Measurements from ENCODE around the gene GH2. TPM values are rescaled to one million over a fixed set of nuclear protein-coding genes. Genes with fewer than 3 reads are reported as not detected.
"Not testable (repeated sequence)": the region's sequence is repeated elsewhere in the genome, so short reads cannot be mapped to it uniquely, and the experiment has no call there.

The GH2 gene
- total and polyA plus RNA-seq, 2 experiments from 2014 or later: not detected

DNA sequence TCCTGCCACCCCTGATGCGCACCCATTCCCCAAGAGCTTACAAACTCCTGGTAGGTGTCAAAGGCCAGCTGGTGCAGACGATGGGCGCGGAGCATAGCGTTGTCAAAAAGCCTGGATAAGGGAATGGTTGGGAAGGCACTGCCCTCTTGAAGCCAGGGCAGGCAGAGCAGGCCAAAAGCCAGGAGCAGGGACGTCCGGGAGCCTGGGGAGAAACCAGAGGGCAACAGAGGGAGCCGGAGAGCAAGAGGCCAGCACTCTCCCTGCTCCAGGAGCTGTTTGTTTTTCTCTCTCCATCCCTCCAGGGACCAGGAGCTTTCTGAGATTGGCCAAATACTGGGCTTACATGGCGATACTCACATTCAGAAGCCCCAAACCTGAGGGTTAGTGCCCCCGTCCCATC lies 36.6 kb upstream of the GH2 start:
- WGBS, 2 experiments (ENCODE audit: low coverage in 1 of 2, low lambda C conversion rate in 2 of 2, missing lambda C conversion rate in 2 of 2): 38 to 39% methylated on average over 10 of the region's 10 CpGs
- Histone ChIP-seq H2AFZ (no peak overlapping the region), H3K27ac (no peak overlapping the region), H3K9me3 (ENCODE audit: low read depth) (no peaks in the 10 kb centered on the region), H3K4me2 (ENCODE audit: unreplicated experiment) (no peak overlapping the region), H3K27me3 (replicated peaks; ENCODE audit: insufficient read depth) (peaks cover 13% of the 10 kb centered on the region; the same call in 1 of the 2 replicates), H3K4me3 (no peak overlapping the region), H3F3A (ENCODE audit: insufficient read depth) (no peaks in the 10 kb centered on the region), H3K9me2 (ENCODE audit: insufficient read depth) (no peaks in the 10 kb centered on the region), H3K36me3 (ENCODE audit: low read depth) (no peaks in the 10 kb centered on the region), H3K79me2 (ENCODE audit: insufficient read depth) (no peaks in the 10 kb centered on the region), H3K9ac (no peak overlapping the region), H3K4me1 (ENCODE audit: insufficient read depth) (no peaks in the 10 kb centered on the region), H4K20me1 (ENCODE audit: insufficient read depth) (no peaks in the 10 kb centered on the region)
- DNase-seq: peak; percentile 30
- no peak for TF ChIP-seq EZH2 (IDR thresholded peaks at IDR 0.05; ENCODE audit: insufficient read depth, poor library complexity, severe bottlenecking)
- in situ Hi-C loops (cut with MboI): loop anchor here (25.0 kb wide), 1 partner anchor 369 kb away; no protein-coding TSS in a partner anchor

DNA sequence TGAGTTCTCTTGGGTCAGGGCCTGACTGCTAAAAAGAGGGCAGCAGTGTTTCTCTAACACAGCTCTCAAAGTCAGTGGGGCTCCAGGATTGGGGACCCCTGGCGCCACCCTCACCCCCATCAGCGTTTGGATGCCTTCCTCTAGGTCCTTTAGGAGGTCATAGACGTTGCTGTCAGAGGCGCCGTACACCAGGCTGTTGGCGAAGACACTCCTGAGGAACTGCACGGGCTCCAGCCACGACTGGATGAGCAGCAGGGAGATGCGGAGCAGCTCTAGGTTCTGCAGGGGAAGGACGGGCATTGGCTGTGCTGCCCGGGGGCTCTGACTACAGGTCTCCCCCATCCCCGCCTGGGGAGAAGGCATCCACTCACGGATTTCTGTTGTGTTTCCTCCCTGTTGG lies 35.9 kb upstream of the GH2 start:
- TF ChIP-seq EZH2phosphoT487 (IDR thresholded peaks at IDR 0.05; ENCODE audit: insufficient read depth, low read depth) (no peak), EZH2 (IDR thresholded peaks at IDR 0.05; ENCODE audit: insufficient read depth, poor library complexity, severe bottlenecking) (no peak)
- Histone ChIP-seq H3K9me2 (ENCODE audit: insufficient read depth) (no peaks in the 10 kb centered on the region), H3K27me3 (replicated peaks; ENCODE audit: insufficient read depth) (peaks cover 13% of the 10 kb centered on the region; the same call in 1 of the 2 replicates), H3K4me3 (no peak overlapping the region), H3K79me2 (ENCODE audit: insufficient read depth) (no peaks in the 10 kb centered on the region), H3K27ac (no peak overlapping the region), H3K36me3 (ENCODE audit: low read depth) (no peaks in the 10 kb centered on the region), H2AFZ (no peak overlapping the region), H4K20me1 (ENCODE audit: insufficient read depth) (no peaks in the 10 kb centered on the region), H3K4me2 (ENCODE audit: unreplicated experiment) (no peak overlapping the region), H3F3A (ENCODE audit: insufficient read depth) (no peaks in the 10 kb centered on the region), H3K4me1 (ENCODE audit: insufficient read depth) (no peaks in the 10 kb centered on the region), H3K9ac (no peak overlapping the region), H3K9me3 (ENCODE audit: low read depth) (no peaks in the 10 kb centered on the region)
- 55 to 58% methylated on average over 11 to 13 of the region's 13 CpGs for WGBS, 2 experiments (ENCODE audit: low coverage in 1 of 2, low lambda C conversion rate in 2 of 2, missing lambda C conversion rate in 2 of 2)
- in situ Hi-C loops (cut with MboI): loop anchor here (25.0 kb wide), 1 partner anchor 370 kb away; no protein-coding TSS in a partner anchor
- no peak for DNase-seq

DNA sequence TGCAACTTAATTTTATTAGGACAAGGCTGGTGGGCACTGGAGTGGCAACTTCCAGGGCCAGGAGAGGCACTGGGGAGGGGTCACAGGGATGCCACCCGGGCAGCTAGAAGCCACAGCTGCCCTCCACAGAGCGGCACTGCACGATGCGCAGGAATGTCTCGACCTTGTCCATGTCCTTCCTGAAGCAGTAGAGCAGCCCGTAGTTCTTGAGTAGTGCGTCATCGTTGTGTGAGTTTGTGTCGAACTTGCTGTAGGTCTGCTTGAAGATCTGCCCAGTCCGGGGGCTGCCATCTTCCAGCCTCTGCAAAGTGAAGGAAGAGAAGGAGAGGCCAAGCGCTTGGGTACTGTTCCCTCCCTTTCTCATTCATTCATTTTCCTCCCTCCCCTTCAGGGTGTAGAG lies 35.5 kb upstream of the GH2 start:
- not testable (repeated sequence) for H3K9me3 ChIP-seq (ENCODE audit: low read depth); H3K79me2 ChIP-seq (ENCODE audit: insufficient read depth); H3K4me2 ChIP-seq (ENCODE audit: unreplicated experiment); H3K9ac ChIP-seq; DNase-seq; H3F3A ChIP-seq (ENCODE audit: insufficient read depth); H2AFZ ChIP-seq; H3K27ac ChIP-seq; H3K4me3 ChIP-seq; H3K4me1 ChIP-seq (ENCODE audit: insufficient read depth); H3K9me2 ChIP-seq (ENCODE audit: insufficient read depth); H4K20me1 ChIP-seq (ENCODE audit: insufficient read depth); H3K36me3 ChIP-seq (ENCODE audit: low read depth)
- 81 to 88% methylated on average over 11 of the region's 11 CpGs for WGBS, 2 experiments (ENCODE audit: low coverage in 1 of 2, low lambda C conversion rate in 2 of 2, missing lambda C conversion rate in 2 of 2)
- peaks cover 13% of the 10 kb centered on the region; the same call in 1 of the 2 replicates for H3K27me3 ChIP-seq (replicated peaks; ENCODE audit: insufficient read depth)
- in situ Hi-C loops (cut with MboI): loop anchor here (25.0 kb wide), 1 partner anchor 370 kb away; no protein-coding TSS in a partner anchor

DNA sequence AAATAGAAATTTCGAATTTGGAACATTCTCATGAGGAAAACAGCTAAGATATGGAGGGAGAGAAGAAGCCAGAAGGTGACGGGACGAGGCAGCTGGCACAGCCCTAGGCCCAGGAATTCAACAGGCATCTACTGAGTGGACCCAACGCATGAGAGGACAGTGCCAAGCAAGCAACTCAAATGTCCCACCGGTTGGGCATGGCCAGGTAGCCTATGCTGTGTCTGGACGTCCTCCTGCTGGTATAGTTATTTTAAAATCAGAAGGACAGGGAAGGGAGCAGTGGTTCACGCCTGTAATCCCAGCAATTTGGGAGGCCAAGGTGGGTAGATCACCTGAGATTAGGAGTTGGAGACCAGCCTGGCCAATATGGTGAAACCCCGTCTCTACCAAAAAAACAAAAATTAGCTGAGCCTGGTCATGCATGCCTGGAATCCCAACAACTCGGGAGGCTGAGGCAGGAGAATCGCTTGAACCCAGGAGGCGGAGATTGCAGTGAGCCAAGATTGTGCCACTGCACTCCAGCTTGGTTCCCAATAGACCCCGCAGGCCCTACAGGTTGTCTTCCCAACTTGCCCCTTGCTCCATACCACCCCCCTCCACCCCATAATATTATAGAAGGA lies 34.9 kb upstream of the GH2 start:
- H4K20me1 ChIP-seq (ENCODE audit: insufficient read depth): no peaks in the 10 kb centered on the region
- TF ChIP-seq EZH2phosphoT487 (IDR thresholded peaks at IDR 0.05; ENCODE audit: insufficient read depth, low read depth) (no peak), EZH2 (IDR thresholded peaks at IDR 0.05; ENCODE audit: insufficient read depth, poor library complexity, severe bottlenecking) (no peak)
- H3K27ac ChIP-seq: no peak overlapping the region
- no peaks in the 10 kb centered on the region for H3F3A ChIP-seq (ENCODE audit: insufficient read depth)
- H3K27me3 ChIP-seq (replicated peaks; ENCODE audit: insufficient read depth): peaks cover 13% of the 10 kb centered on the region; the same call in 1 of the 2 replicates
- no peaks in the 10 kb centered on the region for H3K36me3 ChIP-seq (ENCODE audit: low read depth)
- no peak for DNase-seq
- H3K9me3 ChIP-seq (ENCODE audit: low read depth): no peaks in the 10 kb centered on the region
- no peaks in the 10 kb centered on the region for H3K4me1 ChIP-seq (ENCODE audit: insufficient read depth)
- H3K9me2 ChIP-seq (ENCODE audit: insufficient read depth): no peaks in the 10 kb centered on the region
- no peak overlapping the region for H3K4me2 ChIP-seq (ENCODE audit: unreplicated experiment)
- no peak overlapping the region for H3K9ac ChIP-seq
- H3K4me3 ChIP-seq: no peak overlapping the region
- 62 to 64% methylated on average over 12 of the region's 12 CpGs for WGBS, 2 experiments (ENCODE audit: low coverage in 1 of 2, low lambda C conversion rate in 2 of 2, missing lambda C conversion rate in 2 of 2)
- no peaks in the 10 kb centered on the region for H3K79me2 ChIP-seq (ENCODE audit: insufficient read depth)
- no peak overlapping the region for H2AFZ ChIP-seq
- in situ Hi-C loops (cut with MboI): loop anchor here (25.0 kb wide), 1 partner anchor 371 kb away; no protein-coding TSS in a partner anchor

DNA sequence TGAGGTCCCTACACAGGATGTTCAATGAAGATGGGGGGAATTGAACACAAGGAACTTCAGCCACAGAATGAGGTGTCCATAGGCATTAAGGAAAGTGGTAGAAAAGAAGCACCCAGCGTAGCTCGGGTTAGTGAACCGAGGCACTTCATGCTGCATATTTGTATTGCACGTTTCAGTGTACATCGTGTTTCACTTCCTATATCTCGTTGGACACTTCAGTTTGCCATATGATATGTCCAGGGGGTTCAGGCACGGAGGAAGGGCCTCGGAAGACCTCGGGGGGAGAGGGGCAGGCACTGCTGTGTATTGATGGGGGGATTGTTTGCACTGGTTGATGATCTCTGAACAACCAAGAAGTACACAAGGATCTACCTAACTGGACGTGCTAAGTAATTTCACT lies 34.0 kb upstream of the GH2 start:
- H3K9ac ChIP-seq; DNase-seq; H4K20me1 ChIP-seq (ENCODE audit: insufficient read depth); H3K36me3 ChIP-seq (ENCODE audit: low read depth); H3K9me3 ChIP-seq (ENCODE audit: low read depth); H2AFZ ChIP-seq; H3F3A ChIP-seq (ENCODE audit: insufficient read depth); H3K4me3 ChIP-seq; H3K79me2 ChIP-seq (ENCODE audit: insufficient read depth); H3K4me1 ChIP-seq (ENCODE audit: insufficient read depth); H3K4me2 ChIP-seq (ENCODE audit: unreplicated experiment); H3K9me2 ChIP-seq (ENCODE audit: insufficient read depth); H3K27ac ChIP-seq: not testable (repeated sequence)
- H3K27me3 ChIP-seq (replicated peaks; ENCODE audit: insufficient read depth): peaks cover 20% of the 10 kb centered on the region; the same call in 1 of the 2 replicates
- WGBS, 2 experiments (ENCODE audit: low coverage in 1 of 2, low lambda C conversion rate in 2 of 2, missing lambda C conversion rate in 2 of 2): 56 to 62% methylated on average over 10 of the region's 10 CpGs
- in situ Hi-C loops (cut with MboI): loop anchor here (25.0 kb wide), 1 partner anchor 372 kb away; no protein-coding TSS in a partner anchor
